Thoracic aorta (tissue), 2 donors: ENCODE data around the gene DEPDC5. TPM values are rescaled to one million over a fixed set of nuclear protein-coding genes. Genes with fewer than 3 reads are reported as not detected.

Source experiments
- ATAC-seq: fragments of 150-250 bp; one replicate; pipeline ENCODE4 v1.8.0; 2017; ENCODE audit warnings: low read depth; ENCODE audit not compliant: insufficient number of reproducible peaks, low FRiP score
- DNase-seq: peaks from one replicate; pipeline ENCODE4 v3.0.0-alpha.2; 2020; ENCODE audit warnings: low spot score
- H3K27ac ChIP-seq, 2 donors: fragments of 200-600 bp; sonication (generic); 1 replicate in 1 of 2; 2 replicates in 1 of 2; pipeline ENCODE4 v1.5.1; 2016; ENCODE audit warnings: mild to moderate bottlenecking in 2 of 2, moderate library complexity in 2 of 2
- H3K27me3 ChIP-seq: fragments of 200-600 bp; sonication (generic); replicated peaks from 2 replicates; pipeline ENCODE4 v1.6.0; 2016; ENCODE audit warnings: mild to moderate bottlenecking; ENCODE audit not compliant: insufficient read depth
- H3K36me3 ChIP-seq: fragments of 200-600 bp; sonication (generic); one replicate; pipeline ENCODE4 v1.5.1; 2016
- H3K4me1 ChIP-seq, 2 donors: fragments of 200-600 bp; sonication (generic); 1 replicate in 1 of 2; 2 replicates in 1 of 2; pipeline versions ENCODE4 v1.5.1 to v1.6.0; 2016; ENCODE audit warnings: low read depth in 2 of 2, mild to moderate bottlenecking in 1 of 2; ENCODE audit not compliant: control insufficient read depth in 1 of 2
- H3K4me3 ChIP-seq: fragments of 200-600 bp; sonication (generic); 2 replicates; pipeline ENCODE4 v1.5.1; 2016; ENCODE audit warnings: mild to moderate bottlenecking
- H3K9me3 ChIP-seq: fragments of 200-600 bp; sonication (generic); 2 replicates; pipeline ENCODE4 v1.5.1; 2016
- total RNA-seq, 2 donors: library from RNA; depleted of rRNA; stranded (reverse); fragments of >200 nt; gene quantifications; one replicate each; pipeline versions ENCODE4 v1.1.0 to v1.2.3, GENCODE V29; 2016
- TF ChIP-seq, protein P1 (sequence below): fragments of 200-600 bp; sonication (generic); IDR thresholded peaks from one replicate; pipeline ENCODE4 v1.5.1; 2019; ENCODE audit warnings: antibody characterized with exemption

Gene DEPDC5
- total RNA-seq, 2 donors from 2014 or later, result 31.3 to 52.7 TPM

DNA sequence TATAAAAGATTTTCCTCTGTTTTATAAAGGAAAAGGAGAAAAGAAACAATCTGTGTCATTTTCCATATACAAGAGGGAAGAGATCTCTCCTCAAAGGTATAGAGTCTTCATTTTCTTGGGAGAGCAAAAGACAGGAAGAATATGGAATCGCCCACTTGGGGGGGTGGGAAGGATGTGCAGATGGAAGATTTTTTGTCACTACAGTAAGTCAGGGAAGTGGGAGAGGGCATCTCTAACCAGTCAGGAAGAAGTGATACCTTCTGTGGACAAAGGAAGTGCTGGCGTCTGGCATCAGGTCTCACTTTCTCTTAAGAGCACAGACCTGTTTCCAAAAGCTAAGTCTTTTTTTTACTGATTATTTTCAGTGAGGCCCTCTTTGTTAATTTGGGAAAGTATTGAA is 5.3 kb upstream of the DEPDC5 start:
- H3K4me3 ChIP-seq, result peak overlapping the region; percentile 94
- H3K9me3 ChIP-seq, result no peaks in the 10 kb centered on the region
- peaks cover 16 to 48% of the 10 kb centered on the region in 2 donors for H3K4me1 ChIP-seq
- H3K27me3 ChIP-seq, result no peaks in the 10 kb centered on the region
- H3K36me3 ChIP-seq, result no peaks in the 10 kb centered on the region
- H3K27ac ChIP-seq, result no peak overlapping the region
- TF ChIP-seq, protein P1, sequence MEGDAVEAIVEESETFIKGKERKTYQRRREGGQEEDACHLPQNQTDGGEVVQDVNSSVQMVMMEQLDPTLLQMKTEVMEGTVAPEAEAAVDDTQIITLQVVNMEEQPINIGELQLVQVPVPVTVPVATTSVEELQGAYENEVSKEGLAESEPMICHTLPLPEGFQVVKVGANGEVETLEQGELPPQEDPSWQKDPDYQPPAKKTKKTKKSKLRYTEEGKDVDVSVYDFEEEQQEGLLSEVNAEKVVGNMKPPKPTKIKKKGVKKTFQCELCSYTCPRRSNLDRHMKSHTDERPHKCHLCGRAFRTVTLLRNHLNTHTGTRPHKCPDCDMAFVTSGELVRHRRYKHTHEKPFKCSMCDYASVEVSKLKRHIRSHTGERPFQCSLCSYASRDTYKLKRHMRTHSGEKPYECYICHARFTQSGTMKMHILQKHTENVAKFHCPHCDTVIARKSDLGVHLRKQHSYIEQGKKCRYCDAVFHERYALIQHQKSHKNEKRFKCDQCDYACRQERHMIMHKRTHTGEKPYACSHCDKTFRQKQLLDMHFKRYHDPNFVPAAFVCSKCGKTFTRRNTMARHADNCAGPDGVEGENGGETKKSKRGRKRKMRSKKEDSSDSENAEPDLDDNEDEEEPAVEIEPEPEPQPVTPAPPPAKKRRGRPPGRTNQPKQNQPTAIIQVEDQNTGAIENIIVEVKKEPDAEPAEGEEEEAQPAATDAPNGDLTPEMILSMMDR, result no peak
- DNase-seq (no peak), ATAC-seq (no peak)

DNA sequence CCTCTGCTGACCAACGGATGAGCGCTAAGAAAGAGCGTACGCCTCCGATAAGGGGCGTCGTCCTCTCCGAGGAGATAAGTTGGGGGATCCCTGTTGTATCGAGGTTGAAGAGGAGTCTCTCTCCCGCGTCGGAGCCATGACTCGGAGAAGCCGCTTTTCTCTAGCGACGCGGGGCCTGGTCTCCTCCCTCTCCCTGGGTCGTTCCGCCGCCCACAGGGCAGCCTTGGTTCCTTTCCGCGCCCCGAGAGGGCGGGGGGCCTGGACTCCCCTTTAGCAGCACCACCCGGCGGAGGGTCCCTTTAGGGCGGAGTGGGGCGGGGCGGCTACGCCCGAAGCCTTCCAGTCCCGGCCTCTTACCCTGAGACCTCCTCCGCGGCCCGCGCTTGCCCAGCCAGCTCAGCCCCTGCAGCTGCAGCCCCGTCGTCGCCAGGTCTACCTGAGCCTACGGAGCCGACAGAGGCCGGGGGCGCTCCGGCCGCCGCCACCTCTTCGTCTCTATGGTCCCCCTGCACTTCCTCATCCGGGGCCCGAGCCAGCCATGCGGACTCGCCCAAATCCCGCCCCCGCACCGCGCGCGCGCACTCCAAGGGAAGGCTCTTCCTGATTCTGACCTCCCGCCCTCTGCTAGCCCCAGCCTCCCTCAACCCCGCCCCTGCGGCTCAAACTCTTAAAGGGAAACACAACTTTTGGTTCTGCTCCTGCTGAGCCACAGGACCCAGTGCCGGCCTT is 4.0 kb upstream of the DEPDC5 start, which contains the start of gene PRR14L:
Gene PRR14L (minus strand): TSS at position 497 of the 729 bp plus-strand sequence. CDS start 11,272 bp downstream, outside the sequence.
- Histone ChIP-seq H3K4me3 (peak within 1 kb of the TSS; percentile 94), H3K4me1 (peaks cover 21 to 56% of the 10 kb centered on the region in 2 donors), H3K27ac (peak within 1 kb of the TSS; percentile 78 to 81), H3K36me3 (no peaks in the 10 kb centered on the region), H3K27me3 (no peaks in the 10 kb centered on the region), H3K9me3 (no peaks in the 10 kb centered on the region)
- TF ChIP-seq, protein P1, result no peak
- DNase-seq, result peak; percentile 93
- peak; percentile 86 for ATAC-seq

DNA sequence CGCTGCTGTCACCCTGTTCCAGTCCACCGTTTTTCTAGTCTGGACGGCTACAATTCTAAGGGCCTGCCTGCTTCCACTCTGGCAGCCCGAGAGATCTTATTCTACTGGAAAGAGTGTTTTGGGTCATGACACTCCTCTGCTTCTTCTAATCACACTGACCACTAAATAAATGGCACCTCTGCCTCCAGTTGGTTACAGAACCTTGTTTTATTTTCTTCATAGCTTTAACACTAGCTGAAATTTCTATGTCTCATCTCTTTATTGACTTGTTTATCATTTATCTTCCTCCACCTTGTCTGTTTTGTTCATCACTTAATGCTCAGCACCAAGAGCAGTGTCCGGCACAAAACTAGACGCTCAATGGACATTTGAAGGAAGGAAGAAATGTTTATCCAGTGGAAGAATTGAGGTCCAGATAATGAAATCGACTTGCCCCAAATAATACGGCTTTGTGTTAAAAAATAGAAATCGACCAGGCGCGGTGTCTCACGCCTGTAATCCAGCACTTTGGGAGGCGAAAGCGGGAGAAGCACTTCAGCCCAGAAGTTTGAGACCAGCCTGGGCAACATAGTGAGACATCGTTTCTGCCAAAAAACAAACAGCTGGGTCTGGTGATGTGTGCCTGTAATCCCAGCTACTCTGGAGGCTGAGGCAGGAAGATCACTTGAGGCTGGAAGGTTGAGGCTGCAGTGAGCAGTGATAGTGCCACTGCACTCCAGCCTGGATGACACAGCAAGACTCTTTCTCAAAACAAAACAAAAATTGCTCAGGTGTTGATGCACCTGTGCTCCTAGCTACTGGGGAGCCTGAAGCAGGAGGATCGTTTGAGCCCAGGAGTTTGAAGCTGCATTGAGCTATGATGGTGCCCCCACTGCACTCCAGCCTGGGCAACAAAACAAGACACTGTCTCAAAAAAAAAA is 3.2 kb upstream of the DEPDC5 start:
- Histone ChIP-seq H3K9me3 (no peaks in the 10 kb centered on the region), H3K4me1 (peaks cover 22 to 60% of the 10 kb centered on the region in 2 donors)
- TF ChIP-seq, protein P1, result no peak

DNA sequence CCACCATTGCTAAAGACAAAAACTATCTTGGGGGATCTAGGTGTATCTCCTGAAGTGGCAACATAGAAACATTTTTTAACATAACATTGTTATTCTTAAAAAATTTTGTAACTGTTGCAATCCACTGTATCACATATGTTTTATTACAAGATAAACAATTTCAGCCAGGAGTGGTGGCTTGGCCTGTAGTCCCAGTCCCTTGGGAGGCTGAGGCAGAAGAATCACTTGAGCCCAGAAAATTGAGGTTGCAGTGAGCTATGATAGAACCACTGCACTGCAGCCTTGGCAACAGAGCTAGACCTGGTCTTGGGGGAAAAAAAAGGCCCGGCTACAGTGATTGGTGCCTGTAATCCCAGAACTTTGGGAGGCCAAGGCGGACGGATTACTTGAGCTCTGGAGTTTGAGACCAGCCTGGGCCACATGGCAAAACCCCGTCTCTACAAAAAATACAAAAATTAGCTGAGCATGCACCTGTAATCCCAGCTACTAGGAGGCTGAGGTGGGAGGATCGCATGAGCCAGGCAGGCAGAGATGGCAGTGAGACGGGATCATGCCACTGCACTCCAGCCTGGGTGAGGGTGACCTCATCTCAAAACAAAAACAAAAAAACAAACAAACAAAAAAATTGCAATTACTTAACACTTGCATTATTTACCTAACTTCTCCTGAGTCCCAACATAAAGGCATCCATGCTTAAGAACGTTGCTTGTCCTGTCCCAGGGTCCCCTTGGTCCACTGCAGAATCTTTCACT is 1.5 kb upstream of the DEPDC5 start:
- Histone ChIP-seq H3K9me3 (no peaks in the 10 kb centered on the region), H3K4me1 (peaks cover 22 to 49% of the 10 kb centered on the region in 2 donors), H3K27me3 (no peaks in the 10 kb centered on the region), H3K27ac (peak overlapping the region; percentile 95 to 97), H3K4me3 (peak overlapping the region; percentile 76), H3K36me3 (no peaks in the 10 kb centered on the region)
- DNase-seq (no peak), ATAC-seq (no peak)
- TF ChIP-seq, protein P1, result no peak

More for the DNA sequence above, 3.2 kb upstream of the DEPDC5 start:
- no peaks in the 10 kb centered on the region for H3K27me3 ChIP-seq
- peak overlapping the region; percentile 61 to 81 for H3K27ac ChIP-seq
- peak overlapping the region; percentile 94 for H3K4me3 ChIP-seq
- no peaks in the 10 kb centered on the region for H3K36me3 ChIP-seq
- ATAC-seq, result no peak
- DNase-seq, result no peak
